Hematopoietic multipotent progenitor cell treated with erythropoietin and hydrocortisone succinate and interleukin-3 and kit ligand, for 15 days (in vitro differentiated cells): ENCODE results near the gene TNKS1BP1.
"Not testable (repeated sequence)": the region's sequence is repeated elsewhere in the genome, so short reads cannot be mapped to it uniquely, and the experiment has no call there.

Experiments
- DNase-seq: peaks from one replicate; pipeline ENCODE4 v3.0.0-alpha.2; 2015; ENCODE audit warnings: low spot score

TNKS1BP1 gene

GRCh38 chr11:57311109-57311936, 13.4 kb downstream of the TNKS1BP1 start:
- peak; percentile 54 for DNase-seq

DNA sequence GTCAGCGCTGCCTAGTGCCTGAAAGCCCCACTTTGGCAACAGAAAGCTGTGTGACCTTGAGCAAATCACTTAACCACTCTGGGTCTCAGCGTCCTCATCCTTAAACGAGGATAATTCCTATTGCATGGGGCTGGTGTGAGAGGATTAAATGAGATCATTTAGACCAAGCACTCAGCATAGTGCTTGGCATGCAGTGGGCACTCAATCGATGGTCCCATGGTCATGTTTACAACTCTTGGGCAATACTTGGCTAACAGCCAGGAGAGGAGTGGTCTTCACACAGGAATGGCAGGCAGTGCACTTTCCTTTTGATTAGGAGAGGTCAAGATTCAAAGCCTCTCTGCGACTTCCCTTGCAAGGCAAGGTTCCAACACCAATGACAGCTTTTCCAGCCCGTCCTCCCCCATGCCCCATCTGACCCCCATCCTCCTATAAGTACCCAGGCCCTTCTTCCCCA, 14.1 kb downstream of the TNKS1BP1 start:
- no peak for DNase-seq

- no peak for DNase-seq
Observed at GRCh38 chr11:57310091-57310490, 14.7 kb downstream of the TNKS1BP1 start.

DNA sequence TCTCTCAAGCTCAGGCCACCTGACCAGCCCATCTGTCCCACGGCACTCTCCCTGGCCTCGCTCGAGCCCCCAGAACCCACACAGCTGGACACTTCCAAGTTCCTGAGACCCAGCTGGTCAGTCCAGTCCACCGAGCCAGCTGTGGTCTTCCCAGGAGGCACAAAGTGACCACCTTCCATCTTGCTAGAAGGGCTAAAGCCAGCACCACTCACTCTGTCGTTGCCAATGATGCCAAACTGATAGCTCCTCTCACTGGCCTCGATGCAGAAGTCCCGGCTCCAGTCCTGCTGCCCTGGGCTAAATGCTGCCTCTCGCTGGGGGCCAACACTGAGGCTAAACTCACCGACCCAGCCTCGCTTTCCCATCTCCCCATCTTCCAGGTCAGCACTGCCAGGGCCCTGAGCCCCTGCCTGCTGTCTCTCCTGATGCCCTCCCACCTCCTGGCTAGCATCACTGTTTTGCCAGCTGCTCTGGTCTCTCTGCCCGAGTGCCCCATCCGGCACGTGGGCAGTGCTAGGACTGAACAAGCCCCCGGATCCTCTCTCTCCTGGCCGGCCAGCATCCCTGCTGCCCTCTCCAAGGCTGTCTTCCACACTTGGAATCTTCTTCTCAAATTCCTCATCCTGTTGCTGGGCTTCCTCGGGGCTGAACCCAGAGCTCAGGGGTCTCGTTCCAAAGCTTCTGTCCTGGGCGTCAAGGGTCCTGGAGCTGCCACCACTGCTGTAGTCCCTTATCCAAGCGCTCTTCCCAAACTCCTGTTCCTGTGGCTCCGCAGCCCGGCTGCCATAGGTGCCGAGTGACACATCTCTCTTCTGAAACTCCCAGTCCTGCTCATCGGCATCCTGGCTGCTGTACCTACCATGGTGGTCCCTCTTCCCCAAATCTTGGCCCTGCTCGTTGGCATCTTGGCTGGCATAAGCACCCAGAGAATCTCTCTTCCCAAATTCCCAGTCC, 15.4 kb downstream of the TNKS1BP1 start:
- no peak for DNase-seq

DNA sequence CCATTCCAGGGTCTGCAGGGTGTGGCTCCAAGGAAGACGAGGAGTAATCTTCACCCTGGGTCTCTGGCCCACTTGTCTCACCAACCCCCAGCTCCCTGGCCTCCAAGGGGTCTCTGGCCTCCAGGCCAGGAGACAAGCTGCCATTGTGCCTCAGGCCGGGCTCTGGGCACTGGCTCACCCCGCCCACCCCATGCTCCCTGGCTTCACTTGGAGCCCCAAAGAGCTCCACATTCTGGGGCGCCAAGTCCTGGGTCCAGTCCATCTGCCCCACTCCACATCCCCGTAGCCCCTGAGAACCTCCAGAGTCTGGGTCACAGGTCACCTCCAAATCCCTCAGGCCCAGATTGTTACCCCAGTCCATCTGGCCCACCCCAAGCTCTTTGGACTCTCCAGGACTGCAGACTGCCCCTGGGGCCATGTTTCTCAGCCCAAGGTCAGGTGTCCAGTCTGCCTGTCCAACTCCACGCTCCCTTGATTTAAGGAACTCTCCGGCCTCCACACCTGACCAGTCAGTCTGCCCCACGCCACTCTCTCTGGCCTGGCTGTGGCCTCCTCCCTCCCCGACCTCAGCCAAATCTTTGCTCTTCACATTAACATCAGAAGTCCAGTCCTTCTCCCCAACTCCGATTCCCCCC, 16.2 kb downstream of the TNKS1BP1 start:
- DNase-seq: no peak

- DNase-seq: no peak
Observed at GRCh38 chr11:57307666-57308270, 17.0 kb downstream of the TNKS1BP1 start.

DNA sequence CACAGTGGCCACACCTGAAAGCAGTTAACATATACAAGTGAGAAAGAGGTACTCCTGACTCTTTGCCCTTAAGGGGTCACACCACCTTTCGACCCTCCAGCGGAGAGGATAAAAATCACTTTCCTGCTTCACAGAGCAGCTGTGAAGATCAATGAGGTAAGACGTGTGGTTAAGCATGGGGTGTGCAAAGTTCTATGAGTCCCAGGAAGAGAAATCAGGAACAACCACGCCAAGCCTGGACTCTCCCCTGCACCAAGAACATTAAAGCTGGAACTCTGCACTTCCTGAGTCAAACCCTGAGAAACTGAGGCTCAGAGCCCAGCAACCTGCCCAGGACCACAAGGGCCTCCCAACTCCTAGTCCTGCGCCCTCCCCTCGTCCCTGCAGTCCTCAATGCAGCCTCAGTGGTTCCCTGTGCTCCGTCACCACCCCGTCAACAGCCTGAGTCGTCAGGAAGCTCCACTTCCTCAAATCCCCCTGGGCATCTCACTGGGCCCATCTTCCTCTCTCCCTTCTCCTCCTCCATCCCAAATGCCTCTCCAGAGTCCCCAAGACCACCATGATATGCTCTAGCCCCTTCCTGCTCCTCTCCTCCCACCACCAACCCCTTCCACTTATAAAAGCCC, 17.7 kb downstream of the TNKS1BP1 start:
- DNase-seq: no peak

GRCh38 chr11:57306161-57306876, 18.4 kb downstream of the TNKS1BP1 start:
- no peak for DNase-seq

DNA sequence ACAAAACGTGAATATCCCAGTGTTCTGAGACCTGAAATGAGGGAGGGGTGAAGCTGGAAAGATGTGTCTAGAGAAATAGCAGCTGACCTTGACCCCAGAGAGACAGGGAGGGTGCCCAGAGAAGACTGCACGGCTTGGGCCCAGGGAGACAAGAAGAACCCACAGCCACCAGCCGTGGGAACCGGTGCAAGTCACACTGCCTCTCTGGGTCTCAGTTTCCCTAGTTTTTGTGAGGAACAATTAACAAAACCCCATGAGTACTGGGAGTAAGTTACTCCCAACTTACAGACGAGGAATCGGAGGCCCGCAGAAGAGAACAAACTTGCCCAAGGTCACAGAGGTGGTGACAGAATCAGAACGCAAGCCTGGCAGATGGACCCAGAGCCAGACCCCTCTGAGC, 19.2 kb downstream of the TNKS1BP1 start:
- DNase-seq: no peak

GRCh38 chr11:57303990-57304579, 20.7 kb downstream of the TNKS1BP1 start:
- DNase-seq: peak; percentile 20

GRCh38 chr11:57303280-57303989, 21.3 kb downstream of the TNKS1BP1 start:
- DNase-seq: no peak

- DNase-seq: no peak
Observed at GRCh38 chr11:57302489-57302888, 22.3 kb downstream of the TNKS1BP1 start.

DNA sequence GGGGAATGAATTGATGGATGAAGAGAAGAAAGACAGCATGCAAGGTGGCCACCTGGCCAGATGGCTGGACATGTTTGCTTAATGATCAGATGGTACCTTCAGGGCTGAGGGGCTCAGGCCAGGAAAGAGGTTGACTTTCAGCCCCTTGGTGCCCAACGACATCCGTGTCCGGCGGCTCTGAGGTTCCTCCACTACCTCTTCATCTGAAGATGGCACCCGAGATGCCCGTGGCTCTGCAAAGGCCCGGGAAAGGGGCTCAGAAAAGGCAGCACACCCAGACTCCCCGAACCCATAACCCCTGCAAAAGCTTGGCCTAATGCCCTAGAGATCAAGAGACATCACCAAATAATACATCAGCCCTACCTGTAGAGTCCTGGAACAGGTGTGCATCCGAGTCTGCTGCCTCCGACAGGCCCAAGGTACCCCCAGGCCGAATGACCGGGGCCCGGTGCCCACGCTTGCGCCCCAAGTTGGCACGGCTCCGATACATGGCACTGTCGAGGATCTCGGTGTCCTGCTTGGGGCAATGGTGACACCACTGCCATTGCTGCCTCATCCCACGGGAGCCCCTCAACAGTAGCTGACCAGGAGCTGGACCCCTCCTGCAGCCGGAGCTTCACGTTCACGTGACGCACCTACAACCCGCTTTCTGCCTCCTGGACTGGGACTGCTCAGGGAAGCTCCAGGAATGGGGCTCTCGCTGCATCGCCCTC, 22.9 kb downstream of the TNKS1BP1 start:
- DNase-seq: no peak

GRCh38 chr11:57300785-57301184, 24.0 kb downstream of the TNKS1BP1 start:
- no peak for DNase-seq

GRCh38 chr11:57299150-57299737, 25.5 kb downstream of the TNKS1BP1 start:
- DNase-seq: no peak

- DNase-seq: no peak
Observed at GRCh38 chr11:57297221-57297620, 27.5 kb downstream of the TNKS1BP1 start.

- DNase-seq: not testable (repeated sequence)
Observed at GRCh38 chr11:57296205-57296604, 28.5 kb downstream of the TNKS1BP1 start.
